A549 (cell line): ENCODE results near the gene LIMS3. TPM values are rescaled to one million over a fixed set of nuclear protein-coding genes. Genes with fewer than 3 reads are reported as not detected.
A peak's percentile ranks its signal among the peaks of the same experiment; 100 is the strongest.
"Not testable (repeated sequence)": the region's sequence is repeated elsewhere in the genome, so short reads cannot be mapped to it uniquely, and the experiment has no call there.

Experiments
- ATAC-seq, 2 experiments: fragments of 200-7000 bp in 1 of 2; fragments of >200 bp in 1 of 2; cut with Nextera tagmentation in 1 of 2; cut with Tn5 transposase in 1 of 2; 3 replicates each; pipeline versions ENCODE4 v1.8.0 to v1.9.1; 2018 to 2020; ENCODE audit warnings: mild to moderate bottlenecking in 1 of 2, moderate library complexity in 1 of 2
- CTCF ChIA-PET: fragments of 300-600 bp; sonication (Branson Sonifier 250); formaldehyde crosslinking; extraction: SDS; loops from one replicate; lab custom pipeline; 2021; ENCODE audit warnings: antibody characterized with exemption, inconsistent platforms; lab: Yijun Ruan, JAX
- POLR2A ChIA-PET: fragments of 350-600 bp; formaldehyde crosslinking; extraction: SDS; loops from one replicate; lab custom pipeline; 2021; ENCODE audit warnings: antibody characterized with exemption, inconsistent platforms; lab: Yijun Ruan, JAX
- DNase-seq, 2 experiments: peaks; one replicate each; pipeline versions ENCODE4 v3.0.0 to v3.0.0-alpha.2; 2011 to 2016; ENCODE audit warnings: low read depth in 1 of 2, low spot score in 1 of 2
- FAIRE-seq: peaks from 2 replicates; lab custom pipeline; 2011; peaks lifted over from hg19 to GRCh38; lab: Jason Lieb, UNC
- H3K27ac ChIP-seq, 2 experiments: fragments of >200 bp; sonication (Bioruptor Twin); formaldehyde crosslinking; 3 replicates each; pipeline ENCODE4 v1.5.1; 2016 to 2017
- H3K4me1 ChIP-seq: fragments of >200 bp; sonication (Bioruptor Twin); formaldehyde crosslinking; 3 replicates; pipeline ENCODE4 v1.6.1; 2016
- H3K4me2 ChIP-seq: fragments of >200 bp; sonication (Bioruptor Twin); formaldehyde crosslinking; 3 replicates; pipeline ENCODE4 v1.6.1; 2016
- H3K4me3 ChIP-seq: fragments of >200 bp; sonication (Bioruptor Twin); formaldehyde crosslinking; 3 replicates; pipeline ENCODE4 v1.5.1; 2016
- H3K9me3 ChIP-seq: fragments of >200 bp; sonication (Bioruptor Twin); formaldehyde crosslinking; 3 replicates; pipeline ENCODE4 v1.6.1; 2016
- WGBS: methylation state at CpG from one replicate; pipeline ENCODE4 v1.1.6; 2017; ENCODE audit errors: missing lambda C conversion rate; 5-methylcytosine and 5-hydroxymethylcytosine counted together
- polyA plus RNA-seq, 4 experiments: library from polyadenylated mRNA; depleted of rRNA in 3 of 4; stranded (reverse); fragments of >200 nt; fragmentation: RNase III in 1 of 4; extraction: RNeasy Plus Mini Kit Qiagen cat#74134 plus additional on column Dnase treatment in 1 of 4; gene quantifications; 2 replicates in 3 of 4; 3 replicates in 1 of 4; pipeline ENCODE4 v1.2.3, GENCODE V29; 2011 to 2017

Gene LIMS3
- polyA plus RNA-seq, 2 of the 4 experiments (the other 2 are of a cell fraction): not detected

DNA sequence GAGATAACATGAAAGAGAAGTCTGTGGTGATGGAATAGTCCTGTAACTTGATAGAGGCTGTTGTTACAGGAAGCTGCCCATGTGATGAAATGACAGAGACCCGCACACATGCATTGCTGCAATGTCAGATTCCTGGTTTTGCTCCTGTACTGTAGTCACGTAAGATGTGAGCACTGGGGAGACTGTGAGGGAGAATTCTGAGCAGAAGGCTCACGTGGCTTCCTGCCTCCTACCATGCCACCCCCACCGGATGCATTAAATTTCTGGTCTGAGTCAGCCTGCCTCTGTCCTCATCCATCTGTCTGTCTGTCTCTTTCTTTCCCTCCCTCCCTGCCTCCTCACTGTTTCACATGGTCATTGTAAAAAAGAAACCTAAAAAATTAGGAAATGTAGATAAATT is 2.3 kb upstream of the LIMS3 start:
- CTCF ChIA-PET, H3K4me2 ChIP-seq, FAIRE-seq, H3K27ac ChIP-seq, H3K4me3 ChIP-seq, DNase-seq, POLR2A ChIA-PET, H3K9me3 ChIP-seq, H3K4me1 ChIP-seq: not testable (repeated sequence)
- WGBS: no CpG with 5 or more reads among the region's 4 CpGs
- ATAC-seq: peak; percentile 84 to 92

GRCh38 chr2:109897769-109898461 is 573 bp upstream of the LIMS3 start:
- POLR2A ChIA-PET, FAIRE-seq: not testable (repeated sequence)
- no CpG with 5 or more reads among the region's 8 CpGs for WGBS

DNA sequence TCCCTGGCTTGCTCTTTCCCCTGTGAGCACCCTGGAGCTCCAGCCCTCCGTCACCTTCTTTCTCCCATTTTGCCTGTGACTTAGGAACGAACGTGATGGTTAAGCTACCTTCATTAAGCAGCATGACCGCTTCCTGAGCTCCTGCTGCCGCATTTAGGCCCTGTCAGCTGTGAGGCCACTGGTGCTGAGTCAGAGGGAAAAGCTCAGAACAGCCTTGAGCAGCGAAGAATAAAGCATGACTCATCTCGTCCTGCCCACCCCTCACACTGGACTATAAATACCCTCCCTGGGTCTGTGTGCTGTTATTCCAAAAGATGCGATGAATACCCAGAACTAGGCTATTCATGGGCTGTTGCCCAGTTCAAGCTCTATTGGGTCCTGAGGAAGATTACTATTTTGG is 7.3 kb downstream of the LIMS3 start:
- H3K4me3 ChIP-seq, H3K27ac ChIP-seq, H3K9me3 ChIP-seq, POLR2A ChIA-PET, CTCF ChIA-PET, FAIRE-seq, H3K4me2 ChIP-seq, H3K4me1 ChIP-seq, DNase-seq: not testable (repeated sequence)
- WGBS: no CpG with 5 or more reads among the region's 8 CpGs
- ATAC-seq: peak; percentile 91 to 92

More at GRCh38 chr2:109897769-109898461, 573 bp upstream of the LIMS3 start:
- H3K4me2 ChIP-seq, H3K4me1 ChIP-seq, H3K27ac ChIP-seq, CTCF ChIA-PET, H3K9me3 ChIP-seq, DNase-seq, H3K4me3 ChIP-seq: not testable (repeated sequence)
- peak; percentile 15 to 50; a peak in 3 of 6 replicates for ATAC-seq

DNA sequence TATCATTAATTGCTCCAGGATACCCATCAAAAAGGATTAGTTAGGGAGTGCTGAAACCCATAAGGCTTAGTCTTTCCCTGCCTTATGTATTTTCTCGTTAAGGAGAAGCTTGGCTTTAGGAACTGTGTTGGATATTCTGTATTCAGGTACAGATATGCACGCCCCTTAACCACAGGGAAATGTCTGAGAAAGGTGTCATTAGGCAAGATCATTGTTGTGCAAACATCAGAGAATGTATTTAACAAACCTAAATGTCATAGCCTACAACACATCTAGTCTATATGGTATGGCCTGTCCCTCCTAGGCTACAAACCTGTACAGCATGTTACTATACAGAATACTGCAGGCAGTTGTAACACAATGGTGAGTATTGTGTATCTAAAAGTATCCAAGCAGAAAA is 10.1 kb downstream of the LIMS3 start:
- H3K27ac ChIP-seq, H3K9me3 ChIP-seq, CTCF ChIA-PET, H3K4me2 ChIP-seq, DNase-seq, FAIRE-seq, H3K4me1 ChIP-seq, POLR2A ChIA-PET, H3K4me3 ChIP-seq, ATAC-seq: not testable (repeated sequence)
- no CpG with 5 or more reads among the region's 2 CpGs for WGBS

- ATAC-seq: peak; percentile 62 to 65; a peak in 4 of 6 replicates
- H3K4me1 ChIP-seq, H3K4me2 ChIP-seq, H3K9me3 ChIP-seq, FAIRE-seq, DNase-seq, H3K4me3 ChIP-seq, CTCF ChIA-PET, H3K27ac ChIP-seq, POLR2A ChIA-PET: not testable (repeated sequence)
Observed at GRCh38 chr2:109910789-109911188, 12.3 kb downstream of the LIMS3 start.

DNA sequence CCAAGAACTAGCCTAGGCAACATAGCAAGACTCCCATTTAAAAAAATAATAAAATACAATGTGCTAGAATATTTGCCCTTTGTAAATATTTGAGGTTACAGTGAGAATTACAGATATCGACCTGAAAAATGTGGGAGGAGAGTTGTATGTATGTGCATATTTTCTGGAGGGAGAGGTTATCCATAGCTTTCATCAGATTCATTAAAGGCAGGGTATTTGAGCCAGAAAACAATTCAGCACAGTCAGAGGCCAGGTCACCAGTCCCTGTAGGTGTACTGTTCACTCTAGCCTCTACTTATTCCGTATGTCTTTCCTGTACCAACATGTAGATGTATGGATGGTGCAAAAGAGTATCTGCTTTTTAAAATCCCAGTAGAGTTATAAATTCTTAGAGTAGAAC is 15.4 kb downstream of the LIMS3 start:
- DNase-seq, FAIRE-seq, H3K27ac ChIP-seq, H3K4me1 ChIP-seq, ATAC-seq, H3K9me3 ChIP-seq, POLR2A ChIA-PET, H3K4me2 ChIP-seq, CTCF ChIA-PET, H3K4me3 ChIP-seq: not testable (repeated sequence)
- 82% methylated on average over 1 of the region's 2 CpGs for WGBS

DNA sequence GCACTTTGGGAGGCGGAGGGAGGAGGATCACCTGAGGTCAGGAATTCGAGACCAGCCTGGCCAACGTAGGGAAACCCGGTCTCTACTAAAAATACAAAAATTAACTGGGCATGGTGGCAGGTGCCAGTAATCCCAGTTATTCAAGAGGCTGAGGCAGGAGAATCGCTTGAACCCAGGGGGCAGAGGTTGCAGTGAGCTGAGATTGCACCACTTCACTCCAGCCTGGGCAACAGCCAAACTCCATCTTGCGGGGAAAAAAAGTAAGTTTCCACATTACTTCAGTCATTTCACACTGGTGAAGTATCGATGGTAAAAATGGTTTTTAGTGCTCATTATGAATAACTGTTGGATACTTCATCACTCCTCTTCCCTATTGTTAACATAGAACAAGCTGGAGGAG is 16.1 kb downstream of the LIMS3 start:
- CTCF ChIA-PET, FAIRE-seq, H3K4me3 ChIP-seq, ATAC-seq, H3K27ac ChIP-seq, DNase-seq, H3K9me3 ChIP-seq, H3K4me1 ChIP-seq, POLR2A ChIA-PET, H3K4me2 ChIP-seq: not testable (repeated sequence)
- no CpG with 5 or more reads among the region's 7 CpGs for WGBS

GRCh38 chr2:109915830-109916229 is 17.3 kb downstream of the LIMS3 start:
- H3K4me1 ChIP-seq, POLR2A ChIA-PET, FAIRE-seq, DNase-seq, H3K9me3 ChIP-seq, ATAC-seq, H3K4me2 ChIP-seq, H3K27ac ChIP-seq, H3K4me3 ChIP-seq, CTCF ChIA-PET: not testable (repeated sequence)
- WGBS: no CpG with 5 or more reads among the region's 5 CpGs

GRCh38 chr2:109920162-109920561 is 21.7 kb downstream of the LIMS3 start:
- H3K4me3 ChIP-seq, CTCF ChIA-PET, H3K4me2 ChIP-seq, H3K9me3 ChIP-seq, ATAC-seq, H3K4me1 ChIP-seq, H3K27ac ChIP-seq, POLR2A ChIA-PET, DNase-seq, FAIRE-seq: not testable (repeated sequence)
- no CpG with 5 or more reads among the region's 2 CpGs for WGBS

- no CpG with 5 or more reads among the region's 7 CpGs for WGBS
- ATAC-seq: peak; percentile 79 to 83; a peak in 4 of 6 replicates
- H3K4me3 ChIP-seq, H3K4me2 ChIP-seq, POLR2A ChIA-PET, H3K9me3 ChIP-seq, FAIRE-seq, DNase-seq, H3K4me1 ChIP-seq, H3K27ac ChIP-seq, CTCF ChIA-PET: not testable (repeated sequence)
Observed at GRCh38 chr2:109921543-109922384, 23.3 kb downstream of the LIMS3 start.

- ATAC-seq, DNase-seq, H3K27ac ChIP-seq, H3K4me2 ChIP-seq, FAIRE-seq, H3K4me3 ChIP-seq, CTCF ChIA-PET, POLR2A ChIA-PET, H3K4me1 ChIP-seq, H3K9me3 ChIP-seq: not testable (repeated sequence)
- no CpG with 5 or more reads among the region's 2 CpGs for WGBS
Observed at GRCh38 chr2:109924481-109924880, 26.0 kb downstream of the LIMS3 start.
